ENCODE data around the gene DNAJB4.

DNAJB4 gene

DNA sequence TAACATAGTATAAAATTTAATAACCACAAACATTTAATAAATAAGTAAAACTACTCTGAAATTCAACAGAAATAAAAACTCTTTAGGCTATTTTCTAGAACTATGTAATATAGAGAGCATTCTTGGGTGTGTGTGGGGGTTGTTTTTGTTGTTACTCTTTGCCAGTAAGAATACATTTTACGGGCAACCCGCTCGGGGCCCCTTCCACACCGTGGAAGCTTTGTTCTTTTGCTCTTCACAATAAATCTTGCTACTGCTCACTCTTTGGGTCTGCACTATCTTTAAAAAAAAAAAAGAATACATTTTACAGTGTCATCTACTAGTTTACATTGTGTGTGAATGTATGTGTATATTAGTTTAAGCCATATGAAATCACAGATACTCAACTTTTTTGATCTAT lies 25.1 kb downstream of the DNAJB4 start:
- no peak overlapping the region for H3K27ac ChIP-seq
- H3K9me3 ChIP-seq: no peaks in the 10 kb centered on the region
- TF ChIP-seq, protein P1, sequence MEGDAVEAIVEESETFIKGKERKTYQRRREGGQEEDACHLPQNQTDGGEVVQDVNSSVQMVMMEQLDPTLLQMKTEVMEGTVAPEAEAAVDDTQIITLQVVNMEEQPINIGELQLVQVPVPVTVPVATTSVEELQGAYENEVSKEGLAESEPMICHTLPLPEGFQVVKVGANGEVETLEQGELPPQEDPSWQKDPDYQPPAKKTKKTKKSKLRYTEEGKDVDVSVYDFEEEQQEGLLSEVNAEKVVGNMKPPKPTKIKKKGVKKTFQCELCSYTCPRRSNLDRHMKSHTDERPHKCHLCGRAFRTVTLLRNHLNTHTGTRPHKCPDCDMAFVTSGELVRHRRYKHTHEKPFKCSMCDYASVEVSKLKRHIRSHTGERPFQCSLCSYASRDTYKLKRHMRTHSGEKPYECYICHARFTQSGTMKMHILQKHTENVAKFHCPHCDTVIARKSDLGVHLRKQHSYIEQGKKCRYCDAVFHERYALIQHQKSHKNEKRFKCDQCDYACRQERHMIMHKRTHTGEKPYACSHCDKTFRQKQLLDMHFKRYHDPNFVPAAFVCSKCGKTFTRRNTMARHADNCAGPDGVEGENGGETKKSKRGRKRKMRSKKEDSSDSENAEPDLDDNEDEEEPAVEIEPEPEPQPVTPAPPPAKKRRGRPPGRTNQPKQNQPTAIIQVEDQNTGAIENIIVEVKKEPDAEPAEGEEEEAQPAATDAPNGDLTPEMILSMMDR (IDR thresholded peaks at IDR 0.05): no peak
- no peaks in the 10 kb centered on the region for H3K4me1 ChIP-seq (ENCODE audit: control insufficient read depth in 1 of 2, insufficient read depth in 1 of 2, low read depth in 1 of 2, low read length in 1 of 2)
- H3K4me3 ChIP-seq (ENCODE audit: low read depth in 1 of 2, low read length in 1 of 2): no peak overlapping the region
- H3K27me3 ChIP-seq: peaks cover 4% of the 10 kb centered on the region
- H3K36me3 ChIP-seq: no peaks in the 10 kb centered on the region

DNA sequence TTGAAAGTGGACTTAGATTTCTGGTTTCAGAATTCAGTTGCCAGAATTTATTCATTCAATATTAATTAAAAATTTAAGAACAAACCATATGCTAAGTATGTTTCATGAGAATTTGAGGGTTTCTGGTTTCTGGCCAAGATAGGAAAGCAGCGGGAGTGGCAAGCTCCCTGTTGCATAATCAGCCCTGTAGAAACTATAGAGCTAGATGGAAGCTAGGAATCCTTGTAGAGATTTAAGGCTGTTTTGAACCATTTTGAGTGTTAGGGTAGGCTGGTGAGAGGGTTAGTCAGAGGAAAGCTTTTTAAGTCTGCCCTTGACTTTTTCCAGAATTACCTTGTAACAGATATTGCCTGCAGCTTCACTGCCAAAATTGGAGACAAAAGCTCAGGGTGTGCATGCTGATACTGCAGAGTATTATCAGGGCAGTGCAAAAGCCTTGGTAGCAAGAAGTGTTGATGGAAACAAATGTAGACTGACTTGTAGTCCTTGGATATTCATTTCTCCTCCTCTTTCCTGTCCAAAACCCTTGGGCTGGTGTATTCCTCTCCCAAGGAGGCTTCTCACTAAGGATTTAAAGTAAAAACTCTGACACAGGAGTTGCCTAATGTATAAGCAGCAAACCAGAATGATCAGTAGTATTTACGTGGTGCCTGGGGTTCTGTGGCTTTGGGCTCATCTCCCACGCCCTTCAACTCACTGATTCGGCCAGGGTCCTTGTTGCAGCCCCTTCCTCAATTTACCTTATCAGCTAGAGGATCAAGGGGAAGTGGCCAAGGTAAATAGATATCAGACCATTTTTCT lies 28.5 kb downstream of the DNAJB4 start:
- no peak overlapping the region for H3K4me3 ChIP-seq (ENCODE audit: low read depth in 1 of 2, low read length in 1 of 2)
- no peak overlapping the region for H3K27ac ChIP-seq
- H3K4me1 ChIP-seq (ENCODE audit: control insufficient read depth in 1 of 2, insufficient read depth in 1 of 2, low read depth in 1 of 2, low read length in 1 of 2): no peaks in the 10 kb centered on the region
- peaks cover 4% of the 10 kb centered on the region for H3K27me3 ChIP-seq
- H3K36me3 ChIP-seq: no peaks in the 10 kb centered on the region
- no peaks in the 10 kb centered on the region for H3K9me3 ChIP-seq
- TF ChIP-seq, protein P1 (IDR thresholded peaks at IDR 0.05): no peak

DNA sequence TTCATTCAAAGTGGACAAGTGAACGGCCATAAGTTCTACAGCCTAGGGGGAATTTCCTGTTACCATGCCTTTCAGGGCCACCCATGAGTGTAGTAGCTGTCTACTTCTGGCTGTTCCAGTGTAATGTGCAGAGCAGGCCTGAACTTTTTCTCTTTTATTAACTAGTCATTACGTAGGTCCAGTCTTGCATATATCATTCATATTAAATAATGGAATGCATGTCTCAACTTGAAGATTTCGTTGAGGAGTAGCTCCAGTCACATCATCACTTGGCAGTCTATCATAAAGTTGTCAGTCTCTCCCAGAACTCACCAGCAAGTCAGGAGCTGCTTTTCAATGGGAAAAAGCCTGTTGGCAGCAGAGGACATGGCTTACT lies 29.0 kb downstream of the DNAJB4 start:
- H3K9me3 ChIP-seq: no peaks in the 10 kb centered on the region
- H3K4me3 ChIP-seq (ENCODE audit: low read depth in 1 of 2, low read length in 1 of 2): no peak overlapping the region
- no peaks in the 10 kb centered on the region for H3K36me3 ChIP-seq
- peaks cover 4% of the 10 kb centered on the region for H3K27me3 ChIP-seq
- H3K4me1 ChIP-seq (ENCODE audit: control insufficient read depth in 1 of 2, insufficient read depth in 1 of 2, low read depth in 1 of 2, low read length in 1 of 2): no peaks in the 10 kb centered on the region
- TF ChIP-seq, protein P1 (IDR thresholded peaks at IDR 0.05): no peak
- no peak overlapping the region for H3K27ac ChIP-seq

DNA sequence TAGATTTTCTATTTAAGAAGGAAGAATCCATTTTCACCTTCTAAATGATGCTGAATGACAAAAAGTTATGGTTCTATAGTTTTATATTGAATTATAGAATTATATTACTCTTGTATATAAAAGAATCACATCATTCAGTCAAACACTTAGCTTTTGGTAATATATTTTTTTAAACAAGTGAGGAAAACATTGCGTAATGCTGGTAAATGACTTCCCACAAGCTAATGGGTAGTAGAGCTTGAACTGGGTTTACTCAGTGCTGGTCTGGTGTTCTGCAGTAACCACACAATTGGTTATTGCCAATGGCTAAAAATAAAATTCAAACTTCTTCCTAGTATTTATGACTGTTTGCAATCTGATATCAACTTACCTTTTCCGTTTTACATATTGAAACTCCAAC lies 30.4 kb downstream of the DNAJB4 start:
- no peak overlapping the region for H3K27ac ChIP-seq
- H3K9me3 ChIP-seq: no peaks in the 10 kb centered on the region
- H3K4me1 ChIP-seq (ENCODE audit: control insufficient read depth in 1 of 2, insufficient read depth in 1 of 2, low read depth in 1 of 2, low read length in 1 of 2): no peaks in the 10 kb centered on the region
- no peaks in the 10 kb centered on the region for H3K36me3 ChIP-seq
- H3K27me3 ChIP-seq: peaks cover 4% of the 10 kb centered on the region
- no peak overlapping the region for H3K4me3 ChIP-seq (ENCODE audit: low read depth in 1 of 2, low read length in 1 of 2)
- TF ChIP-seq, protein P1 (IDR thresholded peaks at IDR 0.05): no peak

DNA sequence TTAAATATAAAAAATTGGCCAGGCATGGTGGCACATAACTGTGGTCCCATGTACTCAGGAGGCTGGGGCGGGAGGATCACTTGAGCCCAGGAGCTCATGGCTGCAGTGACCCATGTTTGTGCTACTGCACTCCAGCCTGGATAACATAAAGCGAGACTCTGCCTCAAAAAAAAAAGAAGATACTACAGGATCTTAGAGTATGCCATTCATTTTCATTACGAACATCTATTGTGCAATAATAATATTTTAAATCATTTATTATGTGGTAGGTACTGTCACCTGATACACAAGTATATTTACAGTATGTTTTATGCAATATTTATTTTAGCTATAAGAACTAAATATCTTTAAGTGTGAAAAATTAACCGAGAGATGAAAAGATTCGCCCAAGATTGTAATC lies 31.7 kb downstream of the DNAJB4 start:
- Histone ChIP-seq H3K4me1 (ENCODE audit: control insufficient read depth in 1 of 2, insufficient read depth in 1 of 2, low read depth in 1 of 2, low read length in 1 of 2) (no peaks in the 10 kb centered on the region), H3K4me3 (ENCODE audit: low read depth in 1 of 2, low read length in 1 of 2) (no peak overlapping the region), H3K36me3 (no peaks in the 10 kb centered on the region), H3K9me3 (no peaks in the 10 kb centered on the region), H3K27ac (no peak overlapping the region), H3K27me3 (no peaks in the 10 kb centered on the region)
- TF ChIP-seq, protein P1 (IDR thresholded peaks at IDR 0.05): no peak

Measured in neutrophil (primary cell).